ENCODE measurements around the gene UST.
"Not testable (repeated sequence)": the region's sequence is repeated elsewhere in the genome, so short reads cannot be mapped to it uniquely, and the experiment has no call there.

The UST gene

DNA sequence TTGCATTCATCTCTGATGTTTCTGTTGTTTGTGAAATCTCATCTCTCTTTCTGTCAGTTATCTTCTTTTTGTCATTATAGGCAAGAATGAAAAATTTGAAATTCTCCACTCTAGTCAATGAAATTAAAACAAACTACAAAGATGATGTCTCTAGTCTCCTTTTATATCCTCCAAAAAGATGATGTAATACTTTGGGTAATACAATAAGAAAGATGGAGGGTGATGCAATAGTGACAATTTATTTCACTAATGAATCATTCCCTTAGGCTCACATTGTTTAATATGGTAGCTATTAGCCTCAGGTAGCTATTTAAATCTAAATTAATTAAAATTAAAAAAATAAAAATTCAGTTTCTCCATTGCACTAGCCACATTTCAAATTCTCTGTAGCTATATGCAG, 145.4 kb downstream of the UST start:
- DNase-seq = no peak

DNA sequence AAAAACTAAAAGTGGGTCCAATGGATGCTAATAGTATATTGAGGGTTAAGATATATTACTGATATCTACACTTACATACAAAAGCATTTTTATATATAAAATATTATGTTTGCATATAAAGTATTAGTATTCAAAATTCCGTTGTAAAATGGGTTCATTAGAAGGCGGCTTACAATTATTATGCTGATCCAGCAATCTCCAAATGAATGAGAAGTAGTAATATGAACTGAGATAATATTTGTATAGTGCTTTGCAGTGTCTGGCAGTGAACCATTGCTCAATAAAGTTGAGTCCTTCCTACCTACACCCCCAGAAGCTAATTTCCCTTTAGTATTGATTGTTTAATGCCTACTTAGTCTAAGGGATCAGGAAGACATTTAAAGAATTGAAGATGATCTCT, 146.2 kb downstream of the UST start:
- DNase-seq = no peak

- DNase-seq = no peak
These were observed 146.7 kb downstream of the UST start for GRCh38 chr6:148893481-148893880.

- no peak for DNase-seq
These were observed 151.7 kb downstream of the UST start for GRCh38 chr6:148898376-148899014.

- DNase-seq = peak in 1 of 58 donors; percentile 4
These were observed 158.4 kb downstream of the UST start for GRCh38 chr6:148904896-148905870.

GRCh38 chr6:148905901-148906300, 159.1 kb downstream of the UST start:
- no peak for DNase-seq

GRCh38 chr6:148906386-148906785, 159.6 kb downstream of the UST start:
- DNase-seq = no peak

- DNase-seq = no peak
These were observed 160.7 kb downstream of the UST start for GRCh38 chr6:148907573-148907972.

DNA sequence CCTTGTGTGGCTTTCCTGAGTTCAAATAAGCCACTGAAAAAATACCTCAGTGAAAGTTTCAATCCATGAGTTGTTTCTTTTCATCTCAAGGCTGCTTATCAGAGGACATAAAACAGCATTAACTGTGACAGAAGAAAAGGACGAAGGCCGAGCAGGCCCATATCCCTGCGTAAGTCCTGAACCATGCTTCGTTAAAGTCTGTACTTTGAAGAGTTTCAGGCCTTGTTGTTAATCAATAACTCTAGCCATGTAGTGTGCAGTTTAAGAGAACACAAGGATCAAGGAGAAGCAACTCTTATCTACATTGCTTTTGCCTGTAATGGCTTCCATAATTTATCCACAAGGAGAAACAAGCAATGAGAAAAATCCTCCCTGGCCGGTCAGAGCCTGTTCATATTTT, 165.4 kb downstream of the UST start:
- no peak for DNase-seq

GRCh38 chr6:148915810-148916209, 169.0 kb downstream of the UST start:
- no peak for DNase-seq

GRCh38 chr6:148916485-148916884, 169.7 kb downstream of the UST start:
- not testable (repeated sequence) for DNase-seq

DNA sequence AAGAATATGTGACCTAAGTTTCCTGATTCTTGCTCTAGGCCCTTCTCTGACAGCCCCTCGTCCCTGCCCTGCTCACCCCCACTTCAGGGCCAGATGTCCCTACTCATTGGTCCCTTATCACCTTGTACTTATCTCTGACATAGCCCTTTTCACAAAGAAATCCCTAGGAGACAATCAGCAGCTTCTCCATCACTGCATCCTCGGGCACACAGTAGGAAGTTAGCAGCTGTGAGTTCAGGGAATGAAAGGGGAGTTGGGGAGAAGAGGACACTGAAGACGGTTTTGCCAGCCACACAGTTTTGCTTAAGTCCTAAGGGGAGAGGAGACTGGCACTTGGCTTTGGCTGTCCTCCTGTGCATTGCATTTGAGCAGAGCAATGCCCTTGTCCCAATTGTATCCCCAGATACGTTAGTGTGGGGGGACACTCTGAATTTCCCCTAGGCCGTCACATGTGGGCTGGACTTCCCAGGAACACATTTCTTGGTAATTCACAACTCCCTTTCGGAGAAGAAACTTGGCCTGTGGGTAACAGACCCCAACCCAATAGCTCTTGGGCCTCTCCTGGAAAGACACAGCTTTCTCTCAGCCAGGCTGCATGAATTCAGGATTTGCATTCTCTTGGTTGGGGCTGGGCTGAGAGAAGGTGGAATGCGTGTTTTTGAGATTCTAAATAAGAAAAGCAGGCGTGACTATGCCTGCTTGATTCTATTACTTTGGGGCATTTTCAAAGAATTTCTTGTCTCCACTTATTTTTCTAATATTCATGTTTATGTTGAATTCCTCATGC, 177.6 kb downstream of the UST start:
- no peak for DNase-seq

DNA sequence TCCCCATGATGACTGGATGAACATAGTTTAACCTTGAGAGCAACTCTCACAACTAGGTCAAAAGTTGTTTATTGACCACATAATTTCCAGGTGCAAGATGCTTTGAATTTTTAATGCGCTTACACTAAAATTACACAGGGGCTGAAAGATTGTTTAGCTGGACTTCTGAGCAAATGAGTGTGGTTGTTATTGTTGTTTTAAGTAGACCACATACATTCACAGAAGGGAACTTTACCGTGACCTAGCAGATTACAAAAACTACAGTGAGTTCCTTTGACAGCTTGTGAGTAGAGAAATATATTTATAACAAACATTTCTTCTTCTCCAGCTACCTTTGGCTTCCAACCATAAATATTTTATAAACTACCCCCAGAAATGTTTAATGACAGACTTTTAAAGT, 178.9 kb downstream of the UST start:
- DNase-seq = no peak

GRCh38 chr6:148926478-148926877, 179.6 kb downstream of the UST start:
- DNase-seq = no peak

DNA sequence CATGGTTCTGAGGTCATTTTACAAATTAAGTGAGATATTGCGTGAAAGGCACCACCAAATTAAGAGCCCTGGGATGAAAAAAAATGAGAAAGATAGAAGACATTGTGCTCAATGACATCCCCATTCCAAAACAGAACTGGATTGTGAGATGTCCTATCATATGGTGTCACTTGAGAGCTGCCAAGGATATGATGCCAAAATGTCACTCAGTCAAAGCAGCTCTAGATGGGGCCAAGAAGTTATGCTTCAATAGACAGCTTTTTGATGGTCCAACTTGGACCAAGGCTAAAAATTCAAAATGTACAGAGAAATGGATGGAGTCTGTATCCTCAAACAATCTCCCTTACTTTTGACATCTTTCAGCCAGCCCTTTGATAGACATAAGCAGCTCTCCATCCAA, 180.8 kb downstream of the UST start:
- no peak for DNase-seq

DNA sequence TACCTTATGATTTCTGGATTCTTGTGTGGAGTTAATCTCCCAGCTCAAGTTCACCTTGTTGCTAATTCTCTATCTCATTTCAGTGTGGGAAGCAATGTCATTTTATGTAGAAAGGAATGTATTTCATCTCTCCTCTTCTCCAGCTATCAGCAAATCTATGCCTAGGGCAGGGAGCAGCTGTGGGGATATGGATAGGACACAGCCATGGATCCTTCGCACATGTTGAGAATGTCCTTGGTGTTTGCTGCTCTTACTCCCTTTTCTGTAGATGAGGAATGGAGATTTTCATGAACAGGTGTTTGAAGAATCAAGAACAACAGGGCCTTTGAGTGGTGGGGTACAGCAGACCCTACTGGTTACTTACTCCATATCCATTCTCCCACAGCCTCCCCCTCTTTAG, 182.0 kb downstream of the UST start:
- no peak for DNase-seq

- no peak for DNase-seq
These were observed 185.4 kb downstream of the UST start for GRCh38 chr6:148932208-148932607.

- no peak for DNase-seq
These were observed 185.9 kb downstream of the UST start for GRCh38 chr6:148932731-148933130.

GRCh38 chr6:148934539-148934938, 187.7 kb downstream of the UST start:
- peak in 8 of 58 donors; percentile 1 to 17 (median 6) for DNase-seq

- no peak for DNase-seq
These were observed 188.1 kb downstream of the UST start for GRCh38 chr6:148934961-148935360.

- DNase-seq = no peak
These were observed 189.0 kb downstream of the UST start for GRCh38 chr6:148935705-148936435.

All from anterior cingulate cortex (tissue), 58 donors.